WTC11 (cell line): Measurements from ENCODE around the gene PPA2. TPM values are rescaled to one million over a fixed set of nuclear protein-coding genes. Genes with fewer than 3 reads are reported as not detected.

ENCODE experiments used
- ATAC-seq: fragments of 200-7000 bp; cut with Tn5 transposase; 2 replicates; pipeline ENCODE4 v1.10.0; 2021; ENCODE audit warnings: mild to moderate bottlenecking, moderate library complexity
- CTCF ChIA-PET: fragments of 300-600 bp; sonication (Branson Sonifier 250); formaldehyde crosslinking; loops from one replicate; lab custom pipeline; 2021; ENCODE audit warnings: antibody characterized with exemption; lab: Charles Lee
- POLR2A ChIA-PET: fragments of 350-600 bp; sonication (Branson Sonifier 250); formaldehyde crosslinking; loops from one replicate; lab custom pipeline; 2021; ENCODE audit warnings: antibody characterized with exemption; lab: Charles Lee
- DNase-seq: peaks from one replicate; pipeline ENCODE4 v3.0.0; 2021; ENCODE audit warnings: low spot score
- H3K27ac Mint-ChIP-seq: 2 replicates; pipeline ENCODE4 v1.8.0; 2021; ENCODE audit warnings: mixed read lengths
- H3K27me3 Mint-ChIP-seq: 2 replicates; pipeline ENCODE4 v1.8.0; 2021; ENCODE audit warnings: low read depth, mild to moderate bottlenecking, moderate library complexity, mixed read lengths
- H3K36me3 Mint-ChIP-seq: 2 replicates; pipeline ENCODE4 v1.8.0; 2021; ENCODE audit warnings: mixed read lengths
- H3K4me1 Mint-ChIP-seq: 2 replicates; pipeline ENCODE4 v1.8.0; 2022; ENCODE audit warnings: mixed read lengths
- H3K4me3 Mint-ChIP-seq: 2 replicates; pipeline ENCODE4 v1.8.0; 2021; ENCODE audit warnings: mild to moderate bottlenecking, moderate library complexity, mixed read lengths
- H3K9me3 Mint-ChIP-seq: 2 replicates; pipeline ENCODE4 v1.8.0; 2021; ENCODE audit warnings: mixed read lengths
- ATF3 ChIP-seq: sonication (generic); formaldehyde crosslinking; conservative IDR thresholded peaks from 2 replicates; pipeline ENCODE4 v1.8.1; 2022; ENCODE audit warnings: mild to moderate bottlenecking, missing genetic modification reagents
- CREB1 ChIP-seq: sonication (generic); formaldehyde crosslinking; IDR thresholded peaks from 2 replicates; pipeline ENCODE4 v1.8.0; 2023; ENCODE audit warnings: mild to moderate bottlenecking, missing genetic modification reagents
- CTCF ChIP-seq: fragments of 200-600 bp; IDR thresholded peaks from 2 replicates; pipeline ENCODE4 v1.8.0; 2022; ENCODE audit warnings: antibody characterized with exemption
- E2F4 ChIP-seq: sonication (generic); formaldehyde crosslinking; IDR thresholded peaks from 2 replicates; pipeline ENCODE4 v1.8.1; 2022; ENCODE audit warnings: low read depth, mild to moderate bottlenecking, moderate library complexity, missing genetic modification reagents, borderline replicate concordance
- ELF4 ChIP-seq: sonication (generic); formaldehyde crosslinking; IDR thresholded peaks from 2 replicates; pipeline ENCODE4 v1.8.1; 2022; ENCODE audit warnings: low read depth, mild to moderate bottlenecking, moderate library complexity, missing genetic modification reagents
- FOXK1 ChIP-seq: sonication (generic); formaldehyde crosslinking; IDR thresholded peaks from 2 replicates; pipeline ENCODE4 v1.8.0; 2022; ENCODE audit warnings: mild to moderate bottlenecking, moderate library complexity, missing genetic modification reagents
- GRHL2 ChIP-seq: fragments of 250-450 bp; sonication (Bioruptor Pico); IDR thresholded peaks from 2 replicates; pipeline ENCODE4 v1.8.0; 2022; ENCODE audit warnings: mild to moderate bottlenecking, moderate library complexity; ENCODE audit not compliant: insufficient replicate concordance, severe bottlenecking
- HMGA2 ChIP-seq: fragments of 250-450 bp; sonication (Bioruptor Pico); IDR thresholded peaks from 2 replicates; pipeline ENCODE4 v1.4.0; 2021; ENCODE audit warnings: mild to moderate bottlenecking, moderate library complexity
- JAZF1 ChIP-seq: fragments of 250-450 bp; sonication (Bioruptor Pico); IDR thresholded peaks from 2 replicates; pipeline ENCODE4 v1.9.0; 2021; ENCODE audit warnings: moderate library complexity, mild to moderate bottlenecking, inconsistent platforms
- KAT7 ChIP-seq: sonication (generic); formaldehyde crosslinking; IDR thresholded peaks from 2 replicates; pipeline ENCODE4 v1.8.1; 2023; ENCODE audit warnings: missing genetic modification reagents, mild to moderate bottlenecking, borderline replicate concordance
- MYBL2 ChIP-seq: sonication (generic); formaldehyde crosslinking; IDR thresholded peaks from 2 replicates; pipeline ENCODE4 v1.8.1; 2023; ENCODE audit warnings: mild to moderate bottlenecking, moderate library complexity, missing genetic modification reagents
- NFYB ChIP-seq: sonication (generic); formaldehyde crosslinking; conservative IDR thresholded peaks from 2 replicates; pipeline ENCODE4 v1.8.0; 2022; ENCODE audit warnings: low read depth, missing genetic modification reagents
- OVOL2 ChIP-seq: fragments of 250-450 bp; sonication (Bioruptor Pico); IDR thresholded peaks from 2 replicates; pipeline ENCODE4 v1.9.0; 2021; ENCODE audit warnings: mild to moderate bottlenecking, borderline replicate concordance
- PRRX2 ChIP-seq: fragments of 250-450 bp; sonication (Bioruptor Pico); IDR thresholded peaks from 2 replicates; pipeline ENCODE4 v1.8.0; 2021; ENCODE audit warnings: mild to moderate bottlenecking
- SMAD3 ChIP-seq: sonication (generic); formaldehyde crosslinking; IDR thresholded peaks from 2 replicates; pipeline ENCODE4 v1.8.0; 2022; ENCODE audit warnings: missing genetic modification reagents, mild to moderate bottlenecking, borderline replicate concordance
- SP1 ChIP-seq: sonication (generic); formaldehyde crosslinking; conservative IDR thresholded peaks from 2 replicates; pipeline ENCODE4 v1.8.1; 2022; ENCODE audit warnings: missing genetic modification reagents
- ZNF121 ChIP-seq: sonication (generic); formaldehyde crosslinking; IDR thresholded peaks from 2 replicates; pipeline ENCODE4 v1.8.0; 2023; ENCODE audit warnings: missing genetic modification reagents
- ZNF219 ChIP-seq: sonication (generic); formaldehyde crosslinking; IDR thresholded peaks from 2 replicates; pipeline ENCODE4 v1.8.0; 2023; ENCODE audit warnings: missing genetic modification reagents, mild to moderate bottlenecking, borderline replicate concordance
- ZNF396 ChIP-seq: fragments of 250-450 bp; sonication (Bioruptor Pico); IDR thresholded peaks from 2 replicates; pipeline ENCODE4 v1.8.0; 2021; ENCODE audit warnings: mild to moderate bottlenecking, moderate library complexity, borderline replicate concordance
- ZNF423 ChIP-seq: fragments of 250-450 bp; sonication (Bioruptor Pico); IDR thresholded peaks from 2 replicates; pipeline ENCODE4 v2.1.2; 2022; ENCODE audit warnings: mild to moderate bottlenecking, moderate library complexity
- ZNF425 ChIP-seq: fragments of 250-450 bp; sonication (Bioruptor Pico); conservative IDR thresholded peaks from 2 replicates; pipeline ENCODE4 v1.9.0; 2021; ENCODE audit warnings: mild to moderate bottlenecking
- total RNA-seq: library from RNA; stranded (reverse); gene quantifications from 3 replicates; pipeline ENCODE4 v1.2.3, GENCODE V29; 2021

PPA2 gene
- total RNA-seq, 1 experiment from 2014 or later: 50.8 TPM

- Mint-ChIP-seq H3K9me3 (peaks cover 3% of the 10 kb centered on the region; the same call in 1 of the 2 replicates), H3K36me3 (peaks cover 28% of the 10 kb centered on the region), H3K4me1 (no peaks in the 10 kb centered on the region), H3K4me3 (no peak overlapping the region), H3K27me3 (no peaks in the 10 kb centered on the region), H3K27ac (no peak overlapping the region)
- DNase-seq (no peak), ATAC-seq (no peak)
- CTCF ChIA-PET: no interaction called here
- TF ChIP-seq CTCF (no peak), ZNF423 (CRISPR knock-in tag) (no peak), SMAD3 (CRISPR knock-in tag) (no peak), OVOL2 (no peak)
- POLR2A ChIA-PET: no interaction called here
Measured at GRCh38 chr4:105440890-105441289, 33.0 kb downstream of the PPA2 start.

- no peak for DNase-seq
- Mint-ChIP-seq H3K27me3 (no peaks in the 10 kb centered on the region), H3K36me3 (peaks cover 45% of the 10 kb centered on the region), H3K27ac (no peak overlapping the region), H3K4me3 (no peak overlapping the region), H3K4me1 (no peaks in the 10 kb centered on the region), H3K9me3 (peaks cover 14% of the 10 kb centered on the region)
- ATAC-seq: no peak
- POLR2A ChIA-PET: no interaction called here
- no peak for TF ChIP-seq JAZF1
- TF ChIP-seq ZNF219 (CRISPR knock-in tag): no peak
- no peak for TF ChIP-seq FOXK1 (CRISPR knock-in tag)
- no peak for TF ChIP-seq MYBL2 (CRISPR knock-in tag)
- TF ChIP-seq, all 79 proteins: peak for 0
- CTCF ChIA-PET: no interaction called here
Measured at GRCh38 chr4:105437637-105438036, 36.2 kb downstream of the PPA2 start.

GRCh38 chr4:105436414-105436813 lies 37.4 kb downstream of the PPA2 start:
- Mint-ChIP-seq H3K36me3 (peaks cover 50% of the 10 kb centered on the region), H3K4me3 (no peak overlapping the region), H3K27me3 (no peaks in the 10 kb centered on the region), H3K4me1 (no peaks in the 10 kb centered on the region), H3K9me3 (peaks cover 14% of the 10 kb centered on the region), H3K27ac (no peak overlapping the region)
- ChIA-PET CTCF (no interaction called here), POLR2A (no interaction called here)
- no peak for DNase-seq
- ATAC-seq: no peak
- TF ChIP-seq HMGA2: no peak
- no peak for TF ChIP-seq ZNF219 (CRISPR knock-in tag)
- no peak for TF ChIP-seq PRRX2 (CRISPR knock-in tag)
- TF ChIP-seq SP1: no peak
- TF ChIP-seq KAT7: no peak
- TF ChIP-seq CREB1 (CRISPR knock-in tag): no peak
- TF ChIP-seq NFYB (CRISPR knock-in tag): no peak
- no peak for TF ChIP-seq E2F4 (CRISPR knock-in tag)
- TF ChIP-seq ZNF425 (CRISPR knock-in tag): no peak
- TF ChIP-seq ELF4 (CRISPR knock-in tag): no peak
- no peak for TF ChIP-seq ATF3 (CRISPR knock-in tag)
- TF ChIP-seq OVOL2: no peak
- no peak for TF ChIP-seq GRHL2 (CRISPR knock-in tag)
- no peak for TF ChIP-seq ZNF121 (CRISPR knock-in tag)
- no peak for TF ChIP-seq MYBL2 (CRISPR knock-in tag)
- TF ChIP-seq ZNF396: no peak
